Measurements from ENCODE around the gene GFER.

DNA sequence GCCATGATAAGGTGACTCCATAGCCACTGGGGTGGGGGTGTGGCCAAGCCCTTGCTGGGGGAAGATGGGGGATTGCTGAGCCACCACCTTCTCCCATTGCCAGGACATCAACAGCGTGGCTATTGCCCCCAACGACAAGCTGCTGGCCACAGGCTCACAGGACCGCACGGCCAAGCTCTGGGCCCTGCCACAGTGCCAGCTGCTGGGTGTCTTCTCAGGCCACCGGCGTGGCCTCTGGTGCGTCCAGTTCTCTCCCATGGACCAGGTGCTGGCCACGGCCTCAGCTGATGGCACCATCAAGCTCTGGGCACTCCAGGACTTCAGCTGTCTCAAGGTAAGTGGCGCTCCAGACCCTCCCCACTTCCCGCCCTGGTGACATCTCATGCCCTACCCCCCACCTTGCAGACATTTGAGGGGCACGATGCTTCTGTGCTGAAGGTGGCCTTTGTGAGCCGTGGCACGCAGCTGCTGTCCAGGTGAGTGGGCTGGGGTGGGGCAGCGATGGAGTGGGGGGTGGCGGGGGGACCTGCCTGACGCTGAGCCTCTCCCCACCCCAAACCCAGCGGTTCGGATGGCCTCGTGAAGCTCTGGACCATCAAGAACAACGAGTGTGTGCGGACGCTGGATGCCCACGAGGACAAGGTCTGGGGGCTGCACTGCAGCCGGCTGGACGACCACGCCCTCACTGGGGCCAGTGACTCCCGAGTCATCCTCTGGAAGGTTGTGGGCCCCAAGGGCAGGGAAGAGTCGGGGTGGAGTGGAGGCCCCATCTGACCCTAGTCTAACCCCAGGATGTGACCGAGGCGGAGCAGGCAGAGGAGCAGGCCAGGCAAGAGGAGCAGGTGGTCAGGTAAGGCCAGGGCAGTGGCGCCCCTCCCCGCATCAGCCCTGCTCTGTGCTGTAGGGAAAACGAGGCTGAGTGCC lies 6.8 kb upstream of the GFER start:
- TF ChIP-seq, protein P1, sequence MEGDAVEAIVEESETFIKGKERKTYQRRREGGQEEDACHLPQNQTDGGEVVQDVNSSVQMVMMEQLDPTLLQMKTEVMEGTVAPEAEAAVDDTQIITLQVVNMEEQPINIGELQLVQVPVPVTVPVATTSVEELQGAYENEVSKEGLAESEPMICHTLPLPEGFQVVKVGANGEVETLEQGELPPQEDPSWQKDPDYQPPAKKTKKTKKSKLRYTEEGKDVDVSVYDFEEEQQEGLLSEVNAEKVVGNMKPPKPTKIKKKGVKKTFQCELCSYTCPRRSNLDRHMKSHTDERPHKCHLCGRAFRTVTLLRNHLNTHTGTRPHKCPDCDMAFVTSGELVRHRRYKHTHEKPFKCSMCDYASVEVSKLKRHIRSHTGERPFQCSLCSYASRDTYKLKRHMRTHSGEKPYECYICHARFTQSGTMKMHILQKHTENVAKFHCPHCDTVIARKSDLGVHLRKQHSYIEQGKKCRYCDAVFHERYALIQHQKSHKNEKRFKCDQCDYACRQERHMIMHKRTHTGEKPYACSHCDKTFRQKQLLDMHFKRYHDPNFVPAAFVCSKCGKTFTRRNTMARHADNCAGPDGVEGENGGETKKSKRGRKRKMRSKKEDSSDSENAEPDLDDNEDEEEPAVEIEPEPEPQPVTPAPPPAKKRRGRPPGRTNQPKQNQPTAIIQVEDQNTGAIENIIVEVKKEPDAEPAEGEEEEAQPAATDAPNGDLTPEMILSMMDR (conservative IDR thresholded peaks at IDR 0.05; ENCODE audit: low read depth, low read length) = no peak
- no peak for TF ChIP-seq EZH2 (IDR thresholded peaks at IDR 0.05; ENCODE audit: borderline replicate concordance, low read depth, low read length, poor library complexity, severe bottlenecking)
